SK-N-SH treated with all-trans-retinoic acid at 6 μM for 48 hours (cell line): Measurements from ENCODE around the gene MCFD2.

Experiments used
- BACH2 ChIP-seq: fragments of 250-450 bp; sonication (Bioruptor Pico); IDR thresholded peaks from 2 replicates; pipeline ENCODE4 v1.9.0; 2021; ENCODE audit warnings: mild to moderate bottlenecking, borderline replicate concordance
- PPARA ChIP-seq: fragments of 250-450 bp; sonication (Bioruptor Pico); IDR thresholded peaks from 2 replicates; pipeline ENCODE4 v1.5.0; 2020; ENCODE audit warnings: mild to moderate bottlenecking, borderline replicate concordance

GRCh38 chr2:46942143-46942526 is 26.5 kb upstream of the MCFD2 start:
- TF ChIP-seq PPARA (no peak), BACH2 (CRISPR knock-in tag) (no peak)
